Measurements from ENCODE around the gene PKM. TPM values are rescaled to one million over a fixed set of nuclear protein-coding genes. Genes with fewer than 3 reads are reported as not detected.

PKM gene
- total RNA-seq, 2 experiments from 2014 or later: 1,098 to 1,149 TPM

DNA sequence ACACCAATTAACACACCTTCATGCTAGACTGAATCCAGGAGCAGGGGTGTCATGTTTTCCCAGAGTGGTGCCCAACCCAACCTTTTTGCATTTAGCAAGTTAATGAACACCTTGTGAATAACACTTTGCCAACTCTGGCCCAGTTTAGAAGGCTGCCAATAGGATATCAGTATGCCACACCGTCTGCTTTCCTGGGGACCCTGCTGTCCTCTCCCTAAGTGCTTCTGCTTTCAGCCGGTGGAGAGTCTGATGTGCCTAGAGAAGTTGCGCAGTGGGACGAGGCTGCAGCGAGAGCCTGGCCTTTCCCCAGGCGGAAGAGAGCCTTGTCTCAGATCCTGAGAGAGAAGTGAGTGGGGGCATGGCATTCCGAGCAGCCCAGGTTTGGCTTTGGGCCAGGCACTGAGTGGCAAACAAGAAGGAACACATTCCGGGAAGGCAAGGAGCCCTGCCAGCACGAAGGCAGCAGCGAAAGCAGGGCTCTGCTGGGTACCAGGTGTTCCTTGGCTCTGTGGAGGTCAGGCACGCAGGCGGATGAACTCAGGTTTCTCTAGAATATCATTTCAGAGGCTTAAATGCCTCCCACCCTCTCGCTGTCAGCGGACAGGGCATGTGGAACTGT is 75.9 kb downstream of the PKM start:
- Mint-ChIP-seq H3K36me3 (ENCODE audit: low read depth) (no peaks in the 10 kb centered on the region), H3K27ac (no peak overlapping the region), H3K27me3 (peaks cover 3% of the 10 kb centered on the region), H3K9me3 (no peaks in the 10 kb centered on the region), H3K4me3 (no peak overlapping the region), H3K4me1 (peaks cover 3% of the 10 kb centered on the region)
- CTCF ChIA-PET: interaction anchor here (0.9 to 1.9 kb wide), 2 partner anchors 14 to 402 kb away, joined by 3 to 7 read pairs; no protein-coding TSS in a partner anchor
- POLR2A ChIA-PET: no interaction called here
- no peak for DNase-seq

DNA sequence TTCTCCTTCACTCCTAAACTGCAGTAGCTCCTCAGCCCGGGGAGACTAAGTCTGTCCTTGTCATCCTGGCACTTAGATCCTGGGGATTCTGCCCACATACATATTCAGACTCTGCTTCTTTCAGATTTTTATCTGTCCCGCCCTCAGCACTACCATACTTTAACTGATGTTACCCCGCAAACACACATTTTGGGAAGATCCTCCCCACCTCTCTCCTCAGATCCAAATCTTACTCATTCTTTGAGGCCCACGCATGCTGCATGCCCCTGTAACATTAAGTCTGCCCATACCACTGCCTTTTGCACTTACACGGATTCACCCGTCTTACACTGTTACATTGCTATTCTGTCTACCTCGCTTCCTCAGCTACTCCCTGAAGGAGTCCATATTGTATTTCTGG is 76.7 kb downstream of the PKM start:
- Mint-ChIP-seq H3K9me3 (no peaks in the 10 kb centered on the region), H3K27me3 (peaks cover 3% of the 10 kb centered on the region), H3K4me3 (no peak overlapping the region), H3K27ac (no peak overlapping the region), H3K36me3 (ENCODE audit: low read depth) (no peaks in the 10 kb centered on the region), H3K4me1 (peaks cover 3% of the 10 kb centered on the region)
- ChIA-PET CTCF (no interaction called here), POLR2A (no interaction called here)
- no peak for DNase-seq

DNA sequence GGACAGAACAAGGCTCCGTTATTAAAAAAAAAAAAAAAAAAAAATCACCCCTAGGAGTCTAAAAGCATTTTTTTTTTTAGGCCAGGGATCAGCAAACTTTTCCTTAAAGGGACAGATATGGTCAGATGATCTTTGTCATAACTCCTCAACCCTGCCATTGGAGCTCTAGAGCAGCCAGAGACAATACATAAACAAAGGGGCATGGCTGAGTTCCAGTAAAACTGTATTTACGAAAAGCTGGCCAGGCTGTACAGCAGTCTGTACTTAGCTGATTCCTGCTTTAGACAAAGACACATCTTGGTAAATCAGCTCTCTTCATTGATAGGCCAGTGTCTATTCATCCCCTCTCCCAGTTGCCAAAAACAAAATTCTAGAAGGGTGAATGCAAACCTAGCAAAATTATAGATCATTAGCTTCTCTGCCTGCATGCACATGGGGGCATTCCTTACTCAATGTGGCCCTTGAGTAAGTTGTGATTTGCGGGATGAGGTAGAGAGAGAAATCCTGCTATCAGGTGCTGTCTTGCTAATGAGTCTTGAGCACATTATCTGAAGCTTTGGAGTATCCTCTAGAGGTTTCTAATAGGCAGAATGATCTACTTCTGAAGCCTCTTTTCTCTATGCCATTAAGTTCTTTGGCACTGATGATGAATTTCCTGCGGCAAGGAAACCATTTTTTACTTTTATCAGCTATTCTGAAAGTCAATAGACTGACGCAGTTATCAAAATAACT is 77.6 kb downstream of the PKM start:
- no peak for DNase-seq
- Mint-ChIP-seq H3K4me1 (peaks cover 3% of the 10 kb centered on the region), H3K27ac (no peak overlapping the region), H3K27me3 (no peaks in the 10 kb centered on the region), H3K4me3 (no peak overlapping the region), H3K36me3 (ENCODE audit: low read depth) (no peaks in the 10 kb centered on the region), H3K9me3 (no peaks in the 10 kb centered on the region)
- POLR2A ChIA-PET: no interaction called here
- CTCF ChIA-PET: interaction anchor here (0.6 kb wide), 1 partner anchor 734 kb away, joined by 5 read pairs; no protein-coding TSS in a partner anchor

Other genes starting within 250 kb of the PKM start
- 10 to 100 TPM; 21.8 to 24.1 TPM for gene MYO9A, start 113.0 kb downstream of the PKM start, total RNA-seq
- gene SENP8, start 112.8 kb downstream of the PKM start, total RNA-seq: 1 to 10 TPM; 1.2 to 1.3 TPM
- not detected for gene GRAMD2A, start 33.4 kb downstream of the PKM start, total RNA-seq
- gene PARP6, start 41.4 kb upstream of the PKM start, total RNA-seq: 10 to 100 TPM; 62.9 to 69.2 TPM
- 1 to 10 TPM; 1.0 to 1.2 TPM for gene CELF6, start 89.0 kb upstream of the PKM start, total RNA-seq
- 10 to 100 TPM; 83.6 to 94.1 TPM for gene HEXA, start 144.8 kb upstream of the PKM start, total RNA-seq
- gene TMEM202, start 167.1 kb upstream of the PKM start, total RNA-seq: not detected
- gene ARIH1, start 243.1 kb upstream of the PKM start, total RNA-seq: 100 to 1,000 TPM; 127 to 137 TPM